HG02759 (cell line): Measurements from ENCODE around the gene MMP25.
"Not testable (repeated sequence)": the region's sequence is repeated elsewhere in the genome, so short reads cannot be mapped to it uniquely, and the experiment has no call there.

ENCODE experiments used
- ATAC-seq: cut with Tn5 transposase; IDR thresholded peaks from one replicate; pipeline ENCODE4 v1.9.1; 2021; ENCODE audit warnings: mild to moderate bottlenecking, moderate library complexity; ENCODE audit not compliant: unreplicated experiment

Gene MMP25

GRCh38 chr16:3029491-3030221 lies 16.7 kb upstream of the MMP25 start:
- ATAC-seq: no peak

GRCh38 chr16:3030222-3031212 lies 15.8 kb upstream of the MMP25 start:
- no peak for ATAC-seq

DNA sequence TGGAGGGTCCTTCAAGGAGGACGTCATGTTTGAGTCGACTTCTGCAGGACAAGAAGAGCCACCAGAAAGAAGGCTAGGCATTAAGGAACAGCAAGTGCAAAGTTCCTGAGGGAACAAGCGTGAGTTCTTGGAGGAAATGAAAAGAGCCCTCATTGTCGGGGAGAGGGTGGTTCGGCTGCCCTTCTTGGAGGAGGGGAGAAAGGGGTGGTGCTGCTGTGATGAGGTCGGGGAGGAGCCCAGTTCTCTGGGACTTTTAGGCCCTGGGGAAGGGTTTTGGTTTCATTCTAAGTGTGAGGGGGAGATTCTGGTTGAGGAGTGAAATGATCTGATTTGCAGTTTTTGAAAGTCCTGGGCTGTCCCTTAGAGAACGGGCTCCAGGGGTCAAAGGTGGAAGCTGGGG lies 13.7 kb upstream of the MMP25 start:
- no peak for ATAC-seq

- no peak for ATAC-seq
Observed at GRCh38 chr16:3035289-3035971, 10.9 kb upstream of the MMP25 start.

- ATAC-seq: no peak
Observed at GRCh38 chr16:3035972-3036725, 10.2 kb upstream of the MMP25 start.

GRCh38 chr16:3036726-3037315 lies 9.5 kb upstream of the MMP25 start, which contains the start of gene BICDL2:
TSS of gene BICDL2 (minus strand) at chr16:3036944. CDS start at chr16:3035496, 1,448 bp downstream.
- no peak for ATAC-seq

DNA sequence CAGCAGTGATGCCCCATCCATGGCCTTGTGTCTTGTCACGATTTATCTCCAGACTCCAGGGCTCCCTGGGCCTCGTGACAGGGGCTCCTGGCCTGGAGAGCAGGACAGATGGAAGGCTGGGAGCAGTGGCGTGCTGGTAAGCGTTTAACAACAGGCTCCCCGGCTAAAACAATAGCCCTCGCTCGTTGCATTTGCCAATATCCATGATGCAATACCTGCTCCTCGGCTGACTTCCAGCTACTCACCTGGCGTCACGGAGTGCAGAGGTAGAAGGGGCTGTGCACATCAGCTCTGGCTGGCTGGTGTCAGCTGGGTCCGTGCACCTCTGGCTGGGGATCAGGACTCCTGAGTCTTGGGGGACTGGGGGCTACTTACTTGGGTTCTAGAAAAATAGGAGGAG lies 8.1 kb upstream of the MMP25 start:
- no peak for ATAC-seq

DNA sequence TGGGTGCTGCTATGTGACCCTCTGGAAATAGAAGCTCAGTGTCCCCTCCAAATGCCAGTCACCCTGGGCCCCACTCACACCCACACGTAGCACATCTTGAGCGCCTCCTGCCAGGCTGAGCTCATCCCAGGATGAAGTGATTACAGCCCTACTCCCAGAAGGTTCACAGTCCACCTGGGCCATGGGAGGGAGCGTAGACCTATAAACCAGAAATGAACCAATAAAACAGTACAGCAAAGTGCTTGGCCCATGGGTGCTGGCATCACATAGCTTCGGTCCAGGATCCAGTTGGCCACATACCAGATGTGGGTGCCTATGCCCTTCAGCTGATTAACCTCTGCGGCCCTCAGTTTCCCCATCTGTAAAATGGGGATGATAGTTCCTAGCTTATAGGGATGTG lies 7.5 kb upstream of the MMP25 start:
- no peak for ATAC-seq

DNA sequence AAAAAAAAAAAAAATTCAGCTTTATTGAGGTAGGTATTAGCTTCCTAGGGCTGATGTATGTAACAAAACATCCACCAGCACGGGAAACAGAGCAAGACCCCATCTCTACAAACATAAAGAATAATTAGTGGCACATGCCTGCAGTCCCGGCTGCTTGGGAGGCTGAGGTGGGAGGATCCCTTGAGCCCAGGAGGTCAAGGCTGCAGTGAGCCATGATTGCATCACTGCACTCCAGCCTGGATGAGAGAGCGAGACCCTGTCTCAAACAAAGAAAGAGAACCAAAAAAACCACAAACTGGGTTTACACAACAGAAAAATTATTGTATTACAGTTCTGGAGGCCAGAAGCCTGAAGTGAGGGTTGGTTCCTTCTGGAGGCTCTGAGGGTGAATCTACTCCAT lies 4.0 kb upstream of the MMP25 start:
- ATAC-seq: no peak

- ATAC-seq: no peak
Observed at GRCh38 chr16:3044708-3045107, 1.7 kb upstream of the MMP25 start.

- ATAC-seq: no peak
Observed at GRCh38 chr16:3046641-3047386, 453 bp downstream of the MMP25 start.

GRCh38 chr16:3047387-3047720 lies 993 bp downstream of the MMP25 start:
- no peak for ATAC-seq

DNA sequence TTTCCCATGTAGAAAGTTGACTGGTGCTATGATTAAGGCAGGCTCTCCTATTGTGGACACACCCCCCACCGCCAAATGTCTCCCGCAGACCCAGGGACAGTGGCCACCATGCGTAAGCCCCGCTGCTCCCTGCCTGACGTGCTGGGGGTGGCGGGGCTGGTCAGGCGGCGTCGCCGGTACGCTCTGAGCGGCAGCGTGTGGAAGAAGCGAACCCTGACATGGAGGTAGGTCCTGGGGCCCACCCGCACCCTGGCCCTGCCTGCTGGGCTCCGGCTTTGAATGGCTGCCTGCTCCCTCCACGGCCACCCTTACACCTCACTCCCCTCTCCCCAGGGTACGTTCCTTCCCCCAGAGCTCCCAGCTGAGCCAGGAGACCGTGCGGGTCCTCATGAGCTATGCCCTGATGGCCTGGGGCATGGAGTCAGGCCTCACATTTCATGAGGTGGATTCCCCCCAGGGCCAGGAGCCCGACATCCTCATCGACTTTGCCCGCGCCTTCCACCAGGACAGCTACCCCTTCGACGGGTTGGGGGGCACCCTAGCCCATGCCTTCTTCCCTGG lies 3.6 kb downstream of the MMP25 start:
- ATAC-seq: no peak

GRCh38 chr16:3050487-3050886 lies 4.1 kb downstream of the MMP25 start:
- ATAC-seq: no peak

GRCh38 chr16:3051009-3051408 lies 4.6 kb downstream of the MMP25 start:
- ATAC-seq: no peak

GRCh38 chr16:3051494-3051893 lies 5.1 kb downstream of the MMP25 start:
- ATAC-seq: no peak

- not testable (repeated sequence) for ATAC-seq
Observed at GRCh38 chr16:3052571-3053329, 6.4 kb downstream of the MMP25 start.

GRCh38 chr16:3053330-3053710 lies 7.0 kb downstream of the MMP25 start:
- ATAC-seq: not testable (repeated sequence)
